H1 (cell line): Measurements from ENCODE around the gene GASK1B. TPM values are rescaled to one million over a fixed set of nuclear protein-coding genes. Genes with fewer than 3 reads are reported as not detected.

ENCODE experiments used
- CTCF ChIA-PET: fragments of 300-600 bp; sonication (Branson Sonifier 250); formaldehyde crosslinking; loops from one replicate; lab custom pipeline; 2021; ENCODE audit not compliant: partially characterized antibody; lab: Charles Lee
- POLR2A ChIA-PET: fragments of 300-600 bp; sonication (Branson Sonifier 250); formaldehyde crosslinking; loops from one replicate; lab custom pipeline; 2021; ENCODE audit warnings: inconsistent platforms; ENCODE audit not compliant: partially characterized antibody; lab: Charles Lee
- DNase-seq, 2 experiments: peaks; one replicate each; pipeline versions ENCODE4 v3.0.0 to v3.0.0-alpha.2; 2010 to 2022; ENCODE audit warnings: low spot score in 2 of 2, low read depth in 1 of 2, mixed read lengths in 1 of 2
- FAIRE-seq: peaks from 2 replicates; lab custom pipeline; 2011; peaks lifted over from hg19 to GRCh38; lab: Jason Lieb, UNC
- H2AFZ ChIP-seq: 2 replicates; pipeline ENCODE4 v1.8.1; 2012; ENCODE audit warnings: low read length, inconsistent platforms
- H2AK5ac ChIP-seq: 2 replicates; pipeline ENCODE4 v1.6.1; 2013; ENCODE audit warnings: low read depth, low read length
- H2BK120ac ChIP-seq: replicated peaks from 2 replicates; pipeline ENCODE3; 2013; ENCODE audit warnings: low read depth, low read length, inconsistent platforms
- H2BK12ac ChIP-seq: 2 replicates; pipeline ENCODE4 v1.6.1; 2013; ENCODE audit warnings: low read depth, low read length
- H2BK15ac ChIP-seq: 2 replicates; pipeline ENCODE4 v1.6.1; 2013; ENCODE audit warnings: low read length
- H2BK20ac ChIP-seq: 2 replicates; pipeline ENCODE4 v1.6.1; 2013; ENCODE audit warnings: low read length
- H2BK5ac ChIP-seq: 2 replicates; pipeline ENCODE4 v1.6.1; 2013; ENCODE audit warnings: low read depth, low read length
- H3K14ac ChIP-seq: 2 replicates; pipeline ENCODE4 v1.6.1; 2013; ENCODE audit warnings: inconsistent platforms; ENCODE audit not compliant: insufficient read length
- H3K18ac ChIP-seq: 2 replicates; pipeline ENCODE4 v1.6.1; 2013; ENCODE audit warnings: low read length; ENCODE audit errors: extremely low read depth
- H3K23ac ChIP-seq: 2 replicates; pipeline ENCODE4 v1.6.1; 2013; ENCODE audit warnings: inconsistent platforms; ENCODE audit not compliant: insufficient read length
- H3K23me2 ChIP-seq: 2 replicates; pipeline ENCODE4 v1.6.1; 2013; ENCODE audit warnings: low read depth, low read length
- H3K27ac ChIP-seq: 2 replicates; pipeline ENCODE4 v1.6.1; 2011; ENCODE audit warnings: low read depth, low read length, inconsistent platforms
- H3K27me3 ChIP-seq, 4 experiments: replicated peaks in 1 of 4; 1 replicate in 1 of 4; 2 replicates in 3 of 4; pipeline versions ENCODE4 v1.6.1 to v1.8.1; 2011 to 2013; ENCODE audit warnings: low read length in 3 of 4, mild to moderate bottlenecking in 3 of 4, inconsistent platforms in 2 of 4, mixed read lengths in 2 of 4, moderate library complexity in 1 of 4; ENCODE audit not compliant: control insufficient read depth in 3 of 4, insufficient read depth in 3 of 4; ENCODE audit errors: extremely low read depth in 1 of 4
- H3K36me3 ChIP-seq, 4 experiments: 2 replicates each; pipeline versions ENCODE4 v1.6.1 to v1.8.1; 2011 to 2013; ENCODE audit warnings: mild to moderate bottlenecking in 4 of 4, low read length in 3 of 4, moderate library complexity in 2 of 4, control low read depth in 1 of 4, inconsistent platforms in 1 of 4; ENCODE audit not compliant: insufficient read depth in 4 of 4, control insufficient read depth in 2 of 4
- H3K4ac ChIP-seq: replicated peaks from 2 replicates; pipeline ENCODE3; 2013; ENCODE audit warnings: low read length, low read depth, mixed read lengths, inconsistent platforms; ENCODE audit not compliant: insufficient read length
- H3K4me1 ChIP-seq, 4 experiments: replicated peaks in 1 of 4; 1 replicate in 1 of 4; 2 replicates in 3 of 4; pipeline versions ENCODE4 v1.6.1 to v1.8.1; 2011 to 2013; ENCODE audit warnings: low read length in 3 of 4, inconsistent platforms in 2 of 4, mixed read lengths in 1 of 4; ENCODE audit not compliant: insufficient read depth in 4 of 4, control insufficient read depth in 3 of 4
- H3K4me2 ChIP-seq, 2 experiments: 2 replicates each; pipeline versions ENCODE4 v1.6.1 to v1.8.1; 2011 to 2013; ENCODE audit warnings: low read depth in 2 of 2, low read length in 2 of 2, control low read depth in 1 of 2, inconsistent platforms in 1 of 2, mild to moderate bottlenecking in 1 of 2; ENCODE audit not compliant: insufficient read depth in 1 of 2
- H3K4me3 ChIP-seq, 4 experiments: fragments of 200-600, 300-600 bp in 1 of 4; sonication (generic), shearing (Covaris generic), sonication (Bioruptor Twin) in 1 of 4; 2 replicates each; pipeline versions ENCODE4 v1.5.1 to v1.8.1; 2011 to 2016; ENCODE audit warnings: low read length in 4 of 4, low read depth in 3 of 4, control low read depth in 2 of 4, inconsistent platforms in 2 of 4, mild to moderate bottlenecking in 2 of 4, mixed read lengths in 1 of 4, moderate library complexity in 1 of 4; ENCODE audit not compliant: insufficient read depth in 2 of 4; ENCODE audit errors: extremely low read depth in 1 of 4
- H3K56ac ChIP-seq: replicated peaks from 2 replicates; pipeline ENCODE3; 2013; ENCODE audit warnings: low read depth, mild to moderate bottlenecking, mixed read lengths, low read length, inconsistent platforms; ENCODE audit not compliant: insufficient read length
- H3K79me1 ChIP-seq: 2 replicates; pipeline ENCODE4 v1.6.1; 2013; ENCODE audit warnings: low read depth, low read length, control low read depth
- H3K79me2 ChIP-seq, 2 experiments: 2 replicates each; pipeline versions ENCODE4 v1.6.1 to v1.8.1; 2012 to 2013; ENCODE audit warnings: low read length in 2 of 2, mild to moderate bottlenecking in 2 of 2, inconsistent platforms in 1 of 2; ENCODE audit not compliant: insufficient read depth in 2 of 2, control insufficient read depth in 1 of 2
- H3K9ac ChIP-seq, 4 experiments: replicated peaks in 1 of 4; 1 replicate in 1 of 4; 2 replicates in 3 of 4; pipeline versions ENCODE4 v1.6.1 to v1.8.1; 2011 to 2013; ENCODE audit warnings: low read depth in 3 of 4, low read length in 3 of 4, control low read depth in 2 of 4, mild to moderate bottlenecking in 2 of 4, moderate library complexity in 2 of 4, inconsistent platforms in 1 of 4; ENCODE audit errors: extremely low read depth in 1 of 4
- H3K9me3 ChIP-seq, 2 experiments: 2 replicates each; pipeline versions ENCODE4 v1.6.1 to v1.8.1; 2012 to 2013; ENCODE audit warnings: mild to moderate bottlenecking in 2 of 2, moderate library complexity in 2 of 2, control low read depth in 1 of 2, inconsistent platforms in 1 of 2, low read depth in 1 of 2, low read length in 1 of 2, mixed read lengths in 1 of 2; ENCODE audit not compliant: insufficient read depth in 2 of 2
- H4K20me1 ChIP-seq, 2 experiments: replicated peaks in 1 of 2; 2 replicates each; pipeline versions ENCODE3 to v1.8.1; 2011 to 2013; ENCODE audit warnings: inconsistent platforms in 2 of 2, low read length in 2 of 2, mild to moderate bottlenecking in 1 of 2; ENCODE audit not compliant: insufficient read depth in 2 of 2, control insufficient read depth in 1 of 2
- H4K5ac ChIP-seq: 2 replicates; pipeline ENCODE4 v1.6.1; 2013; ENCODE audit warnings: low read length, low read depth, mixed read lengths, inconsistent platforms; ENCODE audit not compliant: insufficient read length
- H4K8ac ChIP-seq: 2 replicates; pipeline ENCODE4 v1.8.0; 2013; ENCODE audit warnings: mild to moderate bottlenecking, moderate library complexity, low read length, inconsistent platforms; ENCODE audit not compliant: insufficient read depth; ENCODE audit errors: extremely low read depth
- H4K91ac ChIP-seq: replicated peaks from 2 replicates; pipeline ENCODE3; 2013; ENCODE audit warnings: low read length, mixed read lengths, inconsistent platforms; ENCODE audit not compliant: insufficient read length
- BRCA1 ChIP-seq: IDR thresholded peaks from 2 replicates; pipeline ENCODE4 v1.6.1; 2012; ENCODE audit warnings: low read depth, low read length, improper control_type of control experiment
- EZH2 ChIP-seq: fragments of 200-600 bp; sonication (generic); IDR thresholded peaks from 2 replicates; pipeline ENCODE4 v1.7.1; 2012; ENCODE audit warnings: low read depth, mild to moderate bottlenecking, moderate library complexity, low read length, inconsistent platforms; ENCODE audit not compliant: severe bottlenecking
- JUN ChIP-seq: IDR thresholded peaks from 2 replicates; pipeline ENCODE4 v1.6.1; 2011; ENCODE audit warnings: low read depth, mild to moderate bottlenecking, improper control_type of control experiment, low read length
- PHF8 ChIP-seq: fragments of 200-600 bp; sonication (generic); conservative IDR thresholded peaks from 2 replicates; pipeline ENCODE4 v1.7.1; 2012; ENCODE audit warnings: low read depth, mild to moderate bottlenecking, inconsistent platforms, low read length, moderate library complexity
- RBBP5 ChIP-seq: IDR thresholded peaks from 2 replicates; pipeline ENCODE4 v1.7.1; 2012; ENCODE audit warnings: low read depth, mild to moderate bottlenecking, inconsistent platforms, low read length, moderate library complexity, borderline replicate concordance
- SUZ12 ChIP-seq: fragments of 200-600 bp; sonication (generic); IDR thresholded peaks from 2 replicates; pipeline ENCODE4 v1.6.1; 2012; ENCODE audit warnings: mild to moderate bottlenecking, inconsistent platforms, low read length, moderate library complexity, mixed read lengths
- TEAD4 ChIP-seq: IDR thresholded peaks from 2 replicates; pipeline ENCODE4 v1.6.1; 2012; ENCODE audit warnings: low read depth, low read length, inconsistent platforms, mixed read lengths
- WGBS, 2 experiments: shearing (Covaris generic) in 1 of 2; methylation state at CpG; one replicate each; pipeline versions ENCODE4 v1.1.6 to v1.1.7; 2013 to 2015; ENCODE audit warnings: low lambda C conversion rate in 2 of 2, mixed read lengths in 2 of 2, inconsistent platforms in 1 of 2, low coverage in 1 of 2, missing lambda C conversion rate in 1 of 2; ENCODE audit not compliant: insufficient replicate concordance in 2 of 2, insufficient coverage in 1 of 2, insufficient read length in 1 of 2; ENCODE audit errors: extremely low coverage in 1 of 2, missing lambda C conversion rate in 1 of 2; 5-methylcytosine and 5-hydroxymethylcytosine counted together
- polyA plus RNA-seq, 7 experiments: library from polyadenylated mRNA; depleted of rRNA in 3 of 7; stranded (reverse) in 5 of 7; unstranded in 2 of 7; fragments of >200 nt in 5 of 7; fragments of 200-250 nt in 2 of 7; gene quantifications; 1 replicate in 5 of 7; 2 replicates in 1 of 7; 4 replicates in 1 of 7; pipeline versions ENCODE4 v1.2.1 to v1.2.3, GENCODE V29; 2011 to 2013; ENCODE audit warnings: missing spikeins in 2 of 7, mixed read lengths in 2 of 7
- total RNA-seq: library from RNA; stranded (reverse); fragmentation: NEBNext Ultra II Directional; extraction: Animal tissue kit (Norgen Biotek cat#: 25700); gene quantifications from 2 replicates; pipeline ENCODE4 v1.2.1, GENCODE V29; 2021

GASK1B gene
- total and polyA plus RNA-seq, 2 of the 8 experiments (the other 6 are each of a cell fraction or from before 2014, with no cell fraction given), result not detected

- Histone ChIP-seq H3K36me3 (no peaks in the 10 kb centered on the region), H2BK5ac (no peak overlapping the region), H4K5ac (no peak overlapping the region), H3K4ac (no peak overlapping the region), H2BK120ac (peak overlapping the region; percentile 52), H3K27ac (no peak overlapping the region), H2BK20ac (no peak overlapping the region), H2AK5ac (no peak overlapping the region), H3K79me1 (no peaks in the 10 kb centered on the region), H3K27me3 (no peaks in the 10 kb centered on the region), H4K91ac (no peak overlapping the region), H3K4me1 (peaks cover 0 to 4% (median 0%) of the 10 kb centered on the region in 4 experiments; a peak in 1 of 7 replicates), H3K4me3 (no peak overlapping the region), H2AFZ (no peak overlapping the region), H3K23ac (no peak overlapping the region), H2BK15ac (no peak overlapping the region), H3K14ac (no peak overlapping the region), H2BK12ac (no peak overlapping the region), H3K4me2 (no peak overlapping the region), H3K79me2 (no peaks in the 10 kb centered on the region), H3K56ac (no peak overlapping the region), H3K18ac (no peak overlapping the region), H4K20me1 (no peaks in the 10 kb centered on the region), H3K23me2 (no peaks in the 10 kb centered on the region; the same call in 1 of the 2 replicates), H3K9me3 (no peaks in the 10 kb centered on the region), H4K8ac (no peak overlapping the region), H3K9ac (no peak overlapping the region)
- no peak for DNase-seq
- FAIRE-seq, result no peak
- no peak for TF ChIP-seq TEAD4
- no peak for TF ChIP-seq JUN
- TF ChIP-seq RBBP5, result no peak
- TF ChIP-seq SUZ12, result no peak
- no peak for TF ChIP-seq BRCA1
- TF ChIP-seq PHF8, result no peak
- TF ChIP-seq EZH2, result no peak
- 93% methylated on average over 5 of the region's 5 CpGs; no CpG with 5 or more reads in 1 of the 2 experiments for WGBS, 2 experiments
- ChIA-PET POLR2A (no interaction called here), CTCF (interaction anchor here (0.9 kb wide), 1 partner anchor 16 kb away, joined by 3 read pairs; no protein-coding TSS in a partner anchor)
Observed at GRCh38 chr4:158217763-158218162, 44.9 kb upstream of the GASK1B start.
